T-helper 2 cell treated with Interferon-gamma antibody and Interleukin-4, amounts not matched to agents 100 ng/mL and 5 ng/mL, for 36 hours (primary cell): ENCODE data around the gene CACNA2D2. TPM values are rescaled to one million over a fixed set of nuclear protein-coding genes. Genes with fewer than 3 reads are reported as not detected.

Experiments used
- intact Hi-C: fragments of 100-400 bp; cut with micrococcal nuclease; formaldehyde crosslinking; loops from one replicate; pipeline ENCODE4 v1.15.1; 2023
- total RNA-seq: library from RNA; stranded (reverse); gene quantifications from 2 replicates; pipeline ENCODE4 v1.2.3, GENCODE V29; 2022

The CACNA2D2 gene
- total RNA-seq, 1 donor from 2014 or later = 0.41 TPM

DNA sequence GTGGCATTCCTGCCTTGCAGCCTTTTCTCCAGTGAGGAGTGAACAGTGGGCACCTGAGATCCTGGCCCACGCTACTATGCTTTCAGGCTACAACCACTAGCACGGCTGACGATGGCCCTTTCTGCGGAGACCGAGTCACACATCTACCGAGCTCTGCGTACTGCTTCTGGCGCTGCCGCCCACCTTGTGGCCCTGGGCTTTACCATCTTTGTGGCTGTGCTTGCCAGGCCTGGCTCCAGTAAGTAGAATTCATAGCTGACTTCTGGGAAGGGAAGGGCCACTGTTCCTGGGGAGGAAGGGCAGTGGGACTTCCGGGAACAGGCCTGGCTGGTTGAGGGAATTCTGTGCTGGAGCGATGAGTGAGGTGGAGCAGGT, 152.1 kb downstream of the CACNA2D2 start:
- intact Hi-C loops = loop anchor here (1.0 to 2.0 kb wide), 3 partner anchors 8 to 53 kb away; partner anchors contain the start of genes HYAL3, NAA80 and TMEM115

- intact Hi-C loops = loop anchor here (1.0 to 2.0 kb wide), 5 partner anchors 9 to 58 kb away; partner anchors contain the start of genes HYAL3, IFRD2, NAA80 and TMEM115
Observed at GRCh38 chr3:50350527-50351322, 152.7 kb downstream of the CACNA2D2 start, which contains the start of the genes CYB561D2 and NPRL2. CYB561D2 (plus strand) TSS chr3:50350862; CDS start chr3:50351434, 572 bp downstream. NPRL2 (minus strand) TSS chr3:50350775; CDS start chr3:50350652, 123 bp downstream.

GRCh38 chr3:50350213-50350526, 153.3 kb downstream of the CACNA2D2 start:
- intact Hi-C loops = loop anchor here (1.0 to 2.0 kb wide), 4 partner anchors 12 to 58 kb away; partner anchors contain the start of genes HYAL3, IFRD2 and NAA80

GRCh38 chr3:50347187-50347813, 156.1 kb downstream of the CACNA2D2 start:
- intact Hi-C loops = loop anchor here (1.0 kb wide), 1 partner anchor 195 kb away; no protein-coding TSS in a partner anchor

DNA sequence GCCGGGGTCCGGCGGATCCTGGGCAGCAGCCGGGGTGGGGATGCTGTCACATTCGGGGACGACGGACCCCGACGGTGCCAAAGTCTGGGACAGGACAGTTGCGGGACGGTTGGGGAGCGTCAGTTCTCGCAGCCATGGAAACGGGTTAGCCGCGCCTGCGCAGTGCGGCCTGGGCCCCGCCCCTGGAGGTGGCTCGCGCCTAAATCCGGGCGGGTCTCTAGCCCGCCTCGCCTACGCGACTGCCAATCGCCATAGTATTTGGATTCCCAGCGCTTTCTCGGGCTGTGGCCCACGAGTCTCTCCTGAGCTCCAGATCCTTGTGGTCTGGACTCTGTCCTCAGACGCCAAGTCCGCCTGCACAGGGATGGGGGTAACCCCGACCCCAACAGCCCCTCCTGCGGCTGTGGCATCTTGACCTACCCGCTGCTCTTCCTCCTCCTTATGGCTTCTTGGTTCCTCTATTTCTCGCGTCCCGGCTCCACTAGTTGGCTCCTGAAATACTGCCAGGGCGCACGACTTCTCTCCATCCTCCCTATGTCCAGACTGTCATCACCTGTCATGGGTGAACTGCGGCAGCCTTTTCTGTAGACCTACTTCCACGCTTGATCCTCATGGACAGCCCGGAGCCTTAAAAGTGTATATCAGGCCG, 157.7 kb downstream of the CACNA2D2 start, which contains the start of gene ZMYND10:
Gene ZMYND10 (minus strand): TSS at position 147 of the 649 bp plus-strand sequence. CDS start 153 bp downstream, outside the sequence.
- intact Hi-C loops = no loop called here

DNA sequence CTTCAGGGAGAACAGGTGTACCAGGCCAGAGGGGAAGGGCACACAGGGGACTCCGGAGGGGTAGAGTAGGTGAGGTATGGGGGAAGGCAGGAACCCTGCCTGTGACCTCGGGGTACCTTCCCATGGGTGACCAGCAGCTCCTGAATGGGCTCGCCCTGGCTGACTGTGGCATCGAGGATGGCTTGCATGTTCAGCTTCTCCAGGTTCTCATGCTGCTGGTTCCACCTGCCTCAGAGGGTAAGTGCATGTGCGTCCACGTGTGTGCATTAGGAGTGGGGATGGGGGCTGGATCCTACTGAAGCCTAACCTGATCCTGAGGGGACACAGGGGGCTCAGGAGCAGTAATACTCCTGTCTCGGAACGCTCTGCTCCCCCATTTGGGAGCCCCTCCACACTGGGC, 158.4 kb downstream of the CACNA2D2 start:
- intact Hi-C loops = no loop called here

DNA sequence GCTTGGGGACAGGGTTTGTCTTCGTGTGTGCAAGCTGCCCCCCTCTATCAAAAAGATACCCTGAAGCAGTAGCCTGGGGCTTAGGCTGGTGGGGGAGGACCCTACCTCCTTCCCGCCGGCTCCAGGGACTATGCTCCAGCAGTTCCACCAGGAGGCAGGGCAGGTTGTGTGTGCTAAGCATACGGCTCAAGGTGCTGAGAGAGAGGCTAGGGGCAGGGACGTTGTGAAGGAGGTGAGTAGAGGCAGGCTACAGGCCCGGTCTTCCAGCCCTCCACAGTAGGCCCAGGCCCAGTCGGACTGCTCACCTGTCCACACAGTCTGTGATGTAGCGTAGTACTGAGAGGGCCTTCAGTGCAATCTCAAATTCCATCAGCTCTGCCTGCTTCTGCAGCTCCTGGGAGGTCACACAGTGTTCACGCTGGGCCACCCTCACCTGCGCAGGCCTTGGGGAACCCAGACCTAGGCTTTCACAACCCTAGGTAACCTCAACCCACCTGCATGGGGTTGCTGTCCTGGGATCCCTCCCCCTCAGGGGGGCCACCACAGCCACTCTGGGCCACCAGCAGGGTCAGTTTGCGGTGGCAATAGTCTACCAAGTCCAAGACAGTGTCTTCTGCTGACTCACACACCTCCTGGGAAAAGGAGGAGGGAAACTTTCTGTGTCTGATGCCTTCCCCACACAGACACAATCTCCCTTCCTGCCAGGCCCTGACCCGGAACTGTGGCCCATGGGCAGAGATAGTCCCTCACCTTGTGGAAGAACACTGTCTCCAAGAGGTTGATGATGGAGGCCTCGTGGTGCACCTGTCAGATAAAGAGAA, 160.4 kb downstream of the CACNA2D2 start:
- intact Hi-C loops = loop anchor here (5.0 kb wide), 1 partner anchor 224 kb away; the partner anchor contains the start of genes C3orf18 and HEMK1

- intact Hi-C loops = loop anchor here (2.0 to 5.0 kb wide), 2 partner anchors 225 to 269 kb away; partner anchors contain the start of genes C3orf18, CISH and HEMK1
Observed at GRCh38 chr3:50341996-50342650, 161.3 kb downstream of the CACNA2D2 start.

GRCh38 chr3:50341537-50341936, 161.9 kb downstream of the CACNA2D2 start:
- intact Hi-C loops = loop anchor here (2.0 to 5.0 kb wide), 2 partner anchors 226 to 269 kb away; partner anchors contain the start of genes C3orf18, CISH and HEMK1

- intact Hi-C loops = loop anchor here (2.0 to 5.0 kb wide), 2 partner anchors 227 to 270 kb away; partner anchors contain the start of genes C3orf18, CISH and HEMK1
Observed at GRCh38 chr3:50340448-50341329, 162.7 kb downstream of the CACNA2D2 start, which contains the start of gene RASSF1. RASSF1 (minus strand) TSS chr3:50340836; CDS start chr3:50340805, 31 bp downstream.

DNA sequence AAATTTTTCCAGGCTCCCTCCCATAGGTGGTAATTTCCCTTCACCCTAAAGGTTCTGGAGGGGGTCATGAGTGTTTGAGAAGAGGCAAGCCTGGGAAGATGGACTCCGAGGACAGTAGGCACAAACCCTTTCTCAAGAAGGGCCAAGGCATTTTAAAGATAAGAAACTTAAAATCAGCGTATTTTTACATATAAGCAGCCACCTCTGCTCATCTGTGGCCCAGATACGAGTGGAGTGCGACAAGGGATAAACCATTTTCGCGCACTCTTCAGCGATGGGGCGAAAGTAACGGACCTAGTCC, 163.3 kb downstream of the CACNA2D2 start:
- intact Hi-C loops = loop anchor here (2.0 to 5.0 kb wide), 2 partner anchors 227 to 271 kb away; partner anchors contain the start of genes C3orf18, CISH and HEMK1

DNA sequence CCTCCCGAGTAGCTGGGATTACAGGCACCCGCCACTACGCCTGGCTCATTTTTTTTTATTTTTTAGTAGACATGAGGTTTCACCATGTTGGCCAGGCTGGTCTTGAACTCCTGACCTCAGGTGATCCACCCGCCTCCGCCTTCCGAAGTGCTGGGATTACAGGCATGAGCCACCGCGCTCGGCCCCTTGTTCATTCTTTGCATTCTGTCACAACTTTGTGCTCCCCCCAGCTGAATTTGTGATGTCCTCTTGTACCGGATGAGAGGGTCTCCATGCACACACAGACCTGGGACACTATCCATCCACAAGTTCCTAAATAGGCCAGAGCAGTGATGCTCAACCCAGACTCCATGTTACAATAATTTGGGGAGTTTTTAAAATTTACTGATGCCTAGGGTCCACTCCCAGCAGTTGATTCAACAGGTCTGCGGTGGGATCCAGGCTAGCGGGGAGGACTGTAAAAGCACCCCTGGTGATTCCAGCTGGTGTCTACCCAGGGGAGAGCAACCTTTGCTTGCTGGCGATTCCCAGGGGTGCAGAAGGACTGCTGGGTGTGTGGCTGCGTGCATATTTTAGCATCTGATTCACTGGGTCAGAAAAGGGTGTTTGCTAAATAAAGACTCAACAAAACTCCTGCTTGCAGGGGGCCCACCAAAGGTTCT, 163.8 kb downstream of the CACNA2D2 start:
- intact Hi-C loops = loop anchor here (2.0 to 5.0 kb wide), 3 partner anchors 228 to 1048 kb away; partner anchors contain the start of genes C3orf18, CISH, HEMK1 and MANF

GRCh38 chr3:50338965-50339364, 164.5 kb downstream of the CACNA2D2 start:
- intact Hi-C loops = loop anchor here (1.0 to 5.0 kb wide), 2 partner anchors 11 to 1048 kb away; partner anchors contain the start of genes CYB561D2, MANF and NPRL2

DNA sequence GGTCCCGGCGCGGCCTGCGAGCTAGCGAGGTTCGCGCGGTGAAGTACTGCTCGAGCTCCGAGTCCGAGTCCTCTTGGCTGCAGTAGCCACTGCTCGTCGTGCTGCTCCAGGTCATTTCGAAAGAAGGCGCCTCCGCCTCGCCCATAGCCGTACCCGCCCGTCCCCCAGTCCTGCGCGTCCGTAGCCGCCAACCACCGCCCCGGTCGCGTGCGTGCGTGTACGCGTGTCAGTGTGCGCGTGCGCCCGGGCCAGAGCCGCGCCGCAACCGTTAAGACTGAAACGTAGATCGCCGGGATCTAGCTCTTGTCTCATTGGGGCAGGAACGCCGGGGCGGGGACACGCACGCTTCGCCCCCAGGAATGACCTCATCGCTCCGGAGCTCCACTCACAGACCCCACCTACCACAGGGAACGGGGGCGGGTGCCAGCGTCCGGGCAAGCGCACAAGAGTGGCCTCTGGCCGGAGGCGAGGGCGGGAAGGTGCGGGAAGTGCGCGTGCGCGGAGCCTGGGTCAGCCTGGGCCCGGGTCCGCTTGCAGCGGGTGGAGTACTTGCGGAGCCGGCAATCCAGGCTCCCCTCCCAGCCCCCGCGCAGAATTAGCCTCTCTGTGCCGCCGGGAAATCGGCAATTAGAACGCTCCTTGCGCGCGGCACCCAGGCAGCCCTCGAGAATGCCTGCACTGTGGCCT, 166.1 kb downstream of the CACNA2D2 start:
- intact Hi-C loops = loop anchor here (1.0 to 5.0 kb wide), 6 partner anchors 9 to 1050 kb away; partner anchors contain the start of genes HYAL3, MANF, NAA80 and TMEM115

DNA sequence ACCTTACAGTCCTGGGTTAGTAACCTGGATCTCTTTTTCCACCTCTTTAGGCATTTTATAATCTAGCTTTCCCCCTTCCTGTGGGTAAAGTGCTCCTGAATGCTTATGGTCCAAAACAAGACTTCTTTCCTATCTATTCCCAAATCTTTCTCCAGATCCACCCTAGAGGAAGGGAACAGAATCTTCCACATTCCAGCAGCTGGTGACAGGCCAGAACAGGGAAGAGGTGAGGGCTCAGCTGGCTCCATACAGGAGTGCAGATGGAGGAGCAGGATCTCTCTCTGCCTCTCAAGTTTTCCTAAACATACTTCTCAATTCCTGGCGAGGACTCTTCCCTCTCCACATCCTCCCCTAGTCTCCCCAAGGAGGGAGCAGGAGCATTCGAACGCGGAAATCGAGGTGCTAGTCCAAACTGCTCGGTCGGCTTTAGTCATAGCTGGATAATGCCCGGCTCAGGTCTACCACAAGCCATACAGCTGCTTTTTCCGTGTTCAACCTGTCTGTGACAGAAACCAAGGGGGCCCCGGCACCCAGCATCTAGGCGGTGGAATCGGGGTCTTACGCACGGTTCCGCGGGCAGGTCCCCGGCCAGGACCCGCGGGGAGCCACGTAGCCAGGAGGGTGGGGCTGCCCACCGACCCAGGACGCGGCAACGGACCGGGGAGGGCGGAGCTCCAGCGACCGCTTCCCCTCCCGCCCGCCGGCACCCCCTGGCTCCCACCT, 166.8 kb downstream of the CACNA2D2 start:
- intact Hi-C loops = loop anchor here (1.0 to 5.0 kb wide), 6 partner anchors 8 to 1051 kb away; partner anchors contain the start of genes HYAL3, MANF, NAA80 and TMEM115

DNA sequence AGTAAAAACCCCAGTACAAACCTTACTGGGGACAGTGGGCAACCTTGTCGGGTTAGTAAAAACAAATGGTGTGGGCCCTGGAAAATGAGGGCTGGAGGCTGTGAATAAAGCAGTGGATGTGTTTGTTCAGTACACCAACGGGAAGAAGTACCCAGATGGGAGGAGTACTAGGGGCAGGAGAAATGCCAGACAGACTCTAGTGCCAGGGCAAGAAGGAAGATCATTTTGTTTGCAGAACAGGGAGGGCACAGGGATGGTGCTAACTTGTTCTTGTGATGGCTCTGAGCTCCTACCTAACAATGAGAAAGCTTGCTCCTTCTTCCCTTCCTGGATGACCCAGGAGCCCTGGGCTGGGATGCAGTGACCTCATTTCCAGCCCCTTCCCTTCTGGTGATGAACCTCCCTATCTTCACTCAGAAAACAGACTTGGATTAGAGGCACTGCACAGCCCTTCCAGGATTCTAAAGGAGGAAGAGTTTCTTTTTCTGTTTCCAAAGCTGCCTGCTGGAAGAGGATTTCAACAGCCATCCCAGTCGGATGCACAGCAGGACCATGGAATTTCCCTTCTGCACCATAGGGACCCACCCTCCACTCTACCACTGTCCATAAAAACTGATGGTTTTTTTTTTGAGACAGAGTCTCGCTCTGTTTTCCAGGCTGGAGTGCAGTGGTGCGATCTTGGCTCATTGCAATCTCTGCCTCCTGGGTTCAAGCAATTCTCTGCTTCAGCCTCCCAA, 168.9 kb downstream of the CACNA2D2 start:
- intact Hi-C loops = loop anchor here (5.0 kb wide), 1 partner anchor 1053 kb away; the partner anchor contains the start of gene MANF
